HEK293 (cell line): ENCODE measurements around the gene TSC22D3.

Source experiments
- CTCF ChIA-PET: fragments of 350-600 bp; formaldehyde crosslinking; extraction: SDS; loops from one replicate; lab custom pipeline; 2021; ENCODE audit warnings: antibody characterized with exemption; lab: Yijun Ruan, JAX
- POLR2A ChIA-PET: fragments of 300-600 bp; formaldehyde crosslinking; extraction: SDS; loops from one replicate; lab custom pipeline; 2020; ENCODE audit warnings: antibody characterized with exemption, inconsistent platforms; lab: Yijun Ruan, JAX
- H3K27ac ChIP-seq: fragments of 200-500 bp; sonication (Bioruptor generic); 2 replicates; pipeline ENCODE4 v1.5.1; 2014; ENCODE audit warnings: low read depth, low read length, control low read depth, inconsistent platforms; ENCODE audit errors: extremely low read depth
- H3K36me3 ChIP-seq, 2 experiments: fragments of 200-500 bp in 1 of 2; sonication (Bioruptor generic) in 1 of 2; 1 replicate in 1 of 2; 2 replicates in 1 of 2; pipeline ENCODE4 v1.5.1; 2014 to 2017; ENCODE audit warnings: inconsistent platforms in 2 of 2, low read length in 2 of 2; ENCODE audit not compliant: control insufficient read depth in 2 of 2, insufficient read depth in 1 of 2
- H3K4me1 ChIP-seq: fragments of 200-500 bp; sonication (Bioruptor generic); 2 replicates; pipeline ENCODE4 v1.5.1; 2014; ENCODE audit warnings: mild to moderate bottlenecking, low read length, inconsistent platforms; ENCODE audit not compliant: control insufficient read depth, insufficient read depth
- H3K4me3 ChIP-seq: 2 replicates; pipeline ENCODE4 v1.5.1; 2011; ENCODE audit warnings: low read depth, mild to moderate bottlenecking, control low read depth, low read length, moderate library complexity
- H3K9me3 ChIP-seq: fragments of 200-500 bp; sonication (Bioruptor generic); 2 replicates; pipeline ENCODE4 v1.5.1; 2014; ENCODE audit warnings: low read depth, low read length, inconsistent platforms; ENCODE audit not compliant: control insufficient read depth, insufficient read depth
- HIC1 ChIP-seq: fragments of 450-650 bp; formaldehyde crosslinking; IDR thresholded peaks from 2 replicates; pipeline ENCODE4 v1.5.1; 2016; ENCODE audit warnings: missing biosample characterization, missing genetic modification characterization
- PRDM10 ChIP-seq: fragments of 450-650 bp; formaldehyde crosslinking; IDR thresholded peaks from 2 replicates; pipeline ENCODE4 v1.5.1; 2016; ENCODE audit warnings: missing biosample characterization, missing genetic modification characterization
- ZIC2 ChIP-seq: fragments of 450-650 bp; formaldehyde crosslinking; IDR thresholded peaks from 2 replicates; pipeline ENCODE4 v1.5.1; 2016; ENCODE audit warnings: missing biosample characterization, missing genetic modification characterization
- ZNF23 ChIP-seq: fragments of 450-650 bp; formaldehyde crosslinking; IDR thresholded peaks from 2 replicates; pipeline ENCODE4 v1.5.1; 2016; ENCODE audit warnings: missing biosample characterization, missing genetic modification characterization, borderline replicate concordance
- ZNF341 ChIP-seq: fragments of 450-650 bp; formaldehyde crosslinking; IDR thresholded peaks from 2 replicates; pipeline ENCODE4; 2016; ENCODE audit warnings: low read depth, missing biosample characterization, missing genetic modification characterization
- ZNF433 ChIP-seq: fragments of 450-650 bp; formaldehyde crosslinking; IDR thresholded peaks from 2 replicates; pipeline ENCODE4 v1.5.1; 2016; ENCODE audit warnings: missing biosample characterization, missing genetic modification characterization, low read depth
- ZNF518A ChIP-seq: fragments of 450-650 bp; formaldehyde crosslinking; conservative IDR thresholded peaks from 2 replicates; pipeline ENCODE4 v1.5.1; 2016; ENCODE audit warnings: low read depth, missing biosample characterization, missing genetic modification characterization

The TSC22D3 gene

GRCh38 chrX:107752714-107753113 is 22.9 kb downstream of the TSC22D3 start:
- CTCF ChIA-PET = interaction anchor here (1.9 kb wide), 1 partner anchor 10 kb away, joined by 7 read pairs; no protein-coding TSS in a partner anchor
- no peaks in the 10 kb centered on the region for H3K4me1 ChIP-seq
- H3K4me3 ChIP-seq = no peak overlapping the region
- peak; percentile 98 for TF ChIP-seq ZIC2 (tag by site-specific recombination)
- TF ChIP-seq ZNF23 (tag by site-specific recombination) = no peak
- H3K36me3 ChIP-seq = no peaks in the 10 kb centered on the region
- no peaks in the 10 kb centered on the region for H3K9me3 ChIP-seq
- POLR2A ChIA-PET = interaction anchor here (0.6 kb wide), 1 partner anchor 11 kb away, joined by 3 read pairs; no protein-coding TSS in a partner anchor
- H3K27ac ChIP-seq = no peak overlapping the region

- Histone ChIP-seq H3K4me3 (no peak overlapping the region), H3K27ac (no peak overlapping the region), H3K36me3 (no peaks in the 10 kb centered on the region), H3K4me1 (0 out of 2 replicates have a peak, but pooled peaks cover 4% of the 10 kb centered on the region), H3K9me3 (no peaks in the 10 kb centered on the region)
- 0 out of 2 replicates have a peak, but pooled peaks have one; percentile 10 for TF ChIP-seq ZNF341 (tag by site-specific recombination)
- no peak for TF ChIP-seq ZNF433 (tag by site-specific recombination)
- no peak for TF ChIP-seq HIC1 (tag by site-specific recombination)
- ChIA-PET POLR2A (no interaction called here), CTCF (interaction anchor here (1.9 kb wide), 1 partner anchor 11 kb away, joined by 7 read pairs; no protein-coding TSS in a partner anchor)
Observed at GRCh38 chrX:107752043-107752442, 23.5 kb downstream of the TSC22D3 start.

GRCh38 chrX:107750861-107751445 is 24.6 kb downstream of the TSC22D3 start:
- Histone ChIP-seq H3K9me3 (no peaks in the 10 kb centered on the region), H3K4me1 (0 out of 2 replicates have a peak, but pooled peaks cover 7% of the 10 kb centered on the region), H3K4me3 (no peak overlapping the region)
- CTCF ChIA-PET = interaction anchor here (1.6 kb wide), 1 partner anchor 78 kb away, joined by 8 read pairs; no protein-coding TSS in a partner anchor
- POLR2A ChIA-PET = no interaction called here
- TF ChIP-seq ZNF518A (tag by site-specific recombination) = no peak
- TF ChIP-seq PRDM10 (tag by site-specific recombination) = 0 out of 2 replicates have a peak, but pooled peaks have one; percentile 14
- TF ChIP-seq, all 188 proteins: peak for 1
- Histone ChIP-seq H3K36me3 (no peaks in the 10 kb centered on the region), H3K27ac (no peak overlapping the region)
